ENCODE measurements around the gene THAP4.

The THAP4 gene

GRCh38 chr2:241677392-241677791 lies 40.4 kb upstream of the THAP4 start:
- no peak for TF ChIP-seq CTCF (IDR thresholded peaks at IDR 0.05; ENCODE audit: low read depth, low read length)
- no peak overlapping the region for H3K4me3 ChIP-seq (ENCODE audit: low read depth, low read length)

- no peak for TF ChIP-seq CTCF (IDR thresholded peaks at IDR 0.05; ENCODE audit: low read depth, low read length)
- no peak overlapping the region for H3K4me3 ChIP-seq (ENCODE audit: low read depth, low read length)
Measured at GRCh38 chr2:241676665-241677064, 39.7 kb upstream of the THAP4 start.

GRCh38 chr2:241675885-241676284 lies 38.9 kb upstream of the THAP4 start:
- H3K4me3 ChIP-seq (ENCODE audit: low read depth, low read length) = no peak overlapping the region
- TF ChIP-seq CTCF (IDR thresholded peaks at IDR 0.05; ENCODE audit: low read depth, low read length) = no peak

- no peak for TF ChIP-seq CTCF (IDR thresholded peaks at IDR 0.05; ENCODE audit: low read depth, low read length)
- no peak overlapping the region for H3K4me3 ChIP-seq (ENCODE audit: low read depth, low read length)
Measured at GRCh38 chr2:241673797-241674725, 37.1 kb upstream of the THAP4 start.

DNA sequence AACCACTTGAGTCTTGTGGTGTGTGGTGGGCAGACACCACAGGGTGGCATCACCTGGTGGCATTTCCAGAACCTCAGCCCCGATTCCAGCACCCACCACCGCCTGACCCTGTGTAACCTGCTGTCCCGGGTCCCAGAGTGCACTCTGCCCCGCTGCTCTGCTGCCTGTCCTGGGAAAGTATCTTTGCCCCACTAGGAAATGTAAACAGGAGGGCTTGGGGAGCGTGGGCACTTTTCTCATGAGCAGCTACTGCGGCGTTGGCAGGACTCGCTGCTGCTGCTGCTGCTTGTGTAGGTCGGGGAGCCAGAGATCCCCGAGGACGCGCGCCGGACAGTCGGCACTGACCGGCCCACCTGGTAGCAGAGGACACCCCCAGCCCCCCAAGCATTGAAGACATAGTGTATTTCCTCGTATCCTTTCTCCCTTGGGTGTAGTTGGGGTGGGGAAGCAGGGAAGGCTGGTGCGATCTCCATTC lies 36.3 kb upstream of the THAP4 start:
- TF ChIP-seq CTCF (IDR thresholded peaks at IDR 0.05; ENCODE audit: low read depth, low read length) = no peak

GRCh38 chr2:241672243-241673188 lies 35.6 kb upstream of the THAP4 start:
- no peak for TF ChIP-seq CTCF (IDR thresholded peaks at IDR 0.05; ENCODE audit: low read depth, low read length)
- no peak overlapping the region for H3K4me3 ChIP-seq (ENCODE audit: low read depth, low read length)

More for the DNA sequence above, 36.3 kb upstream of the THAP4 start:
- no peak overlapping the region for H3K4me3 ChIP-seq (ENCODE audit: low read depth, low read length)

Data from WI38 (cell line).